ENCODE results near the gene DCN. TPM values are rescaled to one million over a fixed set of nuclear protein-coding genes. Genes with fewer than 3 reads are reported as not detected.

The DCN gene
- total RNA-seq, 2 donors from 2014 or later: 104 to 404 TPM

GRCh38 chr12:91203610-91204009 is 21.0 kb upstream of the DCN start:
- Histone ChIP-seq H3K27me3 (replicated peaks; ENCODE audit: insufficient read depth) (no peaks in the 10 kb centered on the region), H3K9me3 (no peaks in the 10 kb centered on the region), H3K4me1 (replicated peaks) (no peaks in the 10 kb centered on the region), H3K4me3 (no peak overlapping the region), H3K27ac (no peak overlapping the region), H3K36me3 (no peaks in the 10 kb centered on the region)
- 25% methylated on average over 3 of the region's 3 CpGs for WGBS
- no peak for DNase-seq (ENCODE audit: low spot score)
- intact Hi-C loops (cut with DNase I): no loop called here
- TF ChIP-seq POLR2AphosphoS5 (IDR thresholded peaks at IDR 0.05): no peak
- TF ChIP-seq CTCF (IDR thresholded peaks at IDR 0.05): no peak
- TF ChIP-seq POLR2A (IDR thresholded peaks at IDR 0.05): no peak

GRCh38 chr12:91202390-91202789 is 19.8 kb upstream of the DCN start:
- intact Hi-C loops (cut with DNase I): no loop called here
- Histone ChIP-seq H3K4me3 (no peak overlapping the region), H3K36me3 (no peaks in the 10 kb centered on the region), H3K27me3 (replicated peaks; ENCODE audit: insufficient read depth) (no peaks in the 10 kb centered on the region), H3K9me3 (no peaks in the 10 kb centered on the region), H3K4me1 (replicated peaks) (no peaks in the 10 kb centered on the region), H3K27ac (no peak overlapping the region)
- TF ChIP-seq POLR2AphosphoS5 (IDR thresholded peaks at IDR 0.05): no peak
- TF ChIP-seq CTCF (IDR thresholded peaks at IDR 0.05): no peak
- TF ChIP-seq POLR2A (IDR thresholded peaks at IDR 0.05): no peak
- WGBS: 100% methylated on average over 1 of the region's 1 CpG
- DNase-seq (ENCODE audit: low spot score): no peak

- Histone ChIP-seq H3K4me3 (no peak overlapping the region), H3K27ac (no peak overlapping the region), H3K27me3 (replicated peaks; ENCODE audit: insufficient read depth) (no peaks in the 10 kb centered on the region), H3K36me3 (no peaks in the 10 kb centered on the region), H3K4me1 (replicated peaks) (no peaks in the 10 kb centered on the region), H3K9me3 (no peaks in the 10 kb centered on the region)
- WGBS: 91% methylated on average over 1 of the region's 1 CpG
- TF ChIP-seq CTCF (IDR thresholded peaks at IDR 0.05) (no peak), POLR2AphosphoS5 (IDR thresholded peaks at IDR 0.05) (no peak), POLR2A (IDR thresholded peaks at IDR 0.05) (no peak)
- no peak for DNase-seq (ENCODE audit: low spot score)
- intact Hi-C loops (cut with DNase I): no loop called here
These were observed 13.8 kb upstream of the DCN start for GRCh38 chr12:91196436-91196835.

GRCh38 chr12:91194500-91194899 is 11.9 kb upstream of the DCN start:
- Histone ChIP-seq H3K36me3 (no peaks in the 10 kb centered on the region), H3K9me3 (no peaks in the 10 kb centered on the region), H3K4me1 (replicated peaks) (no peaks in the 10 kb centered on the region), H3K27ac (no peak overlapping the region), H3K27me3 (replicated peaks; ENCODE audit: insufficient read depth) (no peaks in the 10 kb centered on the region), H3K4me3 (no peak overlapping the region)
- intact Hi-C loops (cut with DNase I): no loop called here
- no peak for TF ChIP-seq POLR2AphosphoS5 (IDR thresholded peaks at IDR 0.05)
- TF ChIP-seq POLR2A (IDR thresholded peaks at IDR 0.05): no peak
- no peak for TF ChIP-seq CTCF (IDR thresholded peaks at IDR 0.05)
- no peak for DNase-seq (ENCODE audit: low spot score)
- 82% methylated on average over 2 of the region's 2 CpGs for WGBS

DNA sequence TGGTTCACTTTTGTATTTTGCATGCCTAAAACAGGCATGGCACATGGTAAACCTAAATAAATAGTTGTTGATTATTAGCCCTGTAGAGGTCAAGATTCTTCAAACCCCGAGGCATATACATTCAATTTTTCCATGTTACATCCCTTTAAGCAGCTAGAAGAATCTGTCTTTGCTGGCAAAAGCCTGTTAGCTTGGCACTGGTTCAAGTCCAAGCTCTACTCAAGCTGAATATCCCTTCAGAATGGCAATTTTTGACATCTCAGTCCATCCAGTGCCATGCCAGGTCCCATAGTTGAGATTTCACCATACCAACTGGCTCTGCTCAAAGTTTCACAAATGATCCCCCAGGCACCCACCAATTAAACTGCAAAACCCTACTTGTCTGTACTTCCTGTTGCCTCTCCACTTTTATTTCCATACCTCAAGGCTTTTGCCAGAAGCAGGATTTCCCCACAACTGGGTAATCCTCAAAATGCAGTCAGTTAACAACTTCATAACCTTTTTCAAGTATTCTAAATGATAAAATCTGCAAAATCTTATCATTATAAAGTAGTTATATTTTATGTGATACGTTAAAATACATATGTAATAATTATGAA is 9.0 kb upstream of the DCN start:
- H3K27me3 ChIP-seq (replicated peaks; ENCODE audit: insufficient read depth): no peaks in the 10 kb centered on the region
- H3K4me1 ChIP-seq (replicated peaks): no peaks in the 10 kb centered on the region
- no peaks in the 10 kb centered on the region for H3K9me3 ChIP-seq
- TF ChIP-seq CTCF (IDR thresholded peaks at IDR 0.05) (no peak), POLR2A (IDR thresholded peaks at IDR 0.05) (no peak), POLR2AphosphoS5 (IDR thresholded peaks at IDR 0.05) (no peak)
- H3K36me3 ChIP-seq: no peaks in the 10 kb centered on the region
- no peak overlapping the region for H3K4me3 ChIP-seq
- H3K27ac ChIP-seq: no peak overlapping the region
- DNase-seq (ENCODE audit: low spot score): no peak
- 80% methylated on average over 2 of the region's 2 CpGs for WGBS
- intact Hi-C loops (cut with DNase I): no loop called here

Measured in prostate gland (tissue), 2 donors.